Naive thymus-derived CD8-positive, alpha-beta T cell (primary cell): Measurements from ENCODE around the gene CDKL4. TPM values are rescaled to one million over a fixed set of nuclear protein-coding genes. Genes with fewer than 3 reads are reported as not detected.
"Not testable (repeated sequence)": the region's sequence is repeated elsewhere in the genome, so short reads cannot be mapped to it uniquely, and the experiment has no call there.

ENCODE experiments used
- ATAC-seq, 2 donors: fragments of 150-1000 bp; cut with Tn5 transposase in 1 of 2; sonication (Bioruptor Pico), chemical (Tn5 transposase) in 1 of 2; 1 replicate in 1 of 2; 2 replicates in 1 of 2; pipeline ENCODE4 v1.10.0; 2021; ENCODE audit warnings: mild to moderate bottlenecking in 2 of 2, moderate library complexity in 2 of 2
- POLR2A ChIA-PET: fragments of 350-600 bp; sonication (Branson Sonifier 250); formaldehyde crosslinking; loops from one replicate; lab custom pipeline; 2021; ENCODE audit warnings: antibody characterized with exemption; lab: Charles Lee
- DNase-seq, 10 donors: peaks; one replicate each; pipeline versions ENCODE4 v3.0.0 to v3.0.0-alpha.2; 2020 to 2022
- H3K27ac Mint-ChIP-seq, 10 donors: one replicate each; pipeline ENCODE4 v1.8.0; 2020 to 2022; ENCODE audit warnings: mild to moderate bottlenecking in 10 of 10, mixed read lengths in 10 of 10, moderate library complexity in 4 of 10, inconsistent platforms in 1 of 10
- H3K27me3 Mint-ChIP-seq, 5 donors: one replicate each; pipeline ENCODE4 v1.8.0; 2021 to 2022; ENCODE audit warnings: mixed read lengths in 5 of 5
- H3K36me3 Mint-ChIP-seq, 3 donors: one replicate each; pipeline ENCODE4 v1.8.0; 2020 to 2022; ENCODE audit warnings: mixed read lengths in 3 of 3, mild to moderate bottlenecking in 2 of 3, inconsistent platforms in 1 of 3
- H3K4me1 Mint-ChIP-seq, 4 donors: one replicate each; pipeline ENCODE4 v1.8.0; 2021 to 2022; ENCODE audit warnings: mixed read lengths in 4 of 4
- H3K4me3 Mint-ChIP-seq, 10 donors: one replicate each; pipeline ENCODE4 v1.8.0; 2020 to 2022; ENCODE audit warnings: mild to moderate bottlenecking in 10 of 10, mixed read lengths in 10 of 10, moderate library complexity in 6 of 10, inconsistent platforms in 1 of 10
- H3K9me3 Mint-ChIP-seq, 9 donors: one replicate each; pipeline ENCODE4 v1.8.0; 2020 to 2022; ENCODE audit warnings: mixed read lengths in 9 of 9, mild to moderate bottlenecking in 3 of 9, inconsistent platforms in 1 of 9, moderate library complexity in 1 of 9
- polyA plus RNA-seq, 3 donors: library from polyadenylated mRNA; unstranded; fragments of 300-500 nt; fragmentation: Illumina TruSeq; gene quantifications; one replicate each; pipeline ENCODE4 v1.2.3, GENCODE V29; 2021
- total RNA-seq, 8 experiments: library from RNA in 2 of 8; stranded (reverse) in 2 of 8; gene quantifications; one replicate each; pipeline ENCODE4 v1.2.3 and lab custom pipeline; 2021 to 2026

CDKL4 gene
- total and polyA plus RNA-seq, 5 experiments from 2014 or later: not detected

GRCh38 chr2:39256040-39256439 lies 12.3 kb upstream of the CDKL4 start:
- no peak for ATAC-seq
- peaks cover 31 to 68% (median 48%) of the 10 kb centered on the region in 3 donors for H3K36me3 Mint-ChIP-seq
- H3K9me3 Mint-ChIP-seq: peaks cover 0 to 4% (median 0%) of the 10 kb centered on the region in 9 donors
- H3K27me3 Mint-ChIP-seq: no peaks in the 10 kb centered on the region
- H3K4me3 Mint-ChIP-seq: no peak overlapping the region
- no peak for DNase-seq
- no peaks in the 10 kb centered on the region for H3K4me1 Mint-ChIP-seq
- POLR2A ChIA-PET: interaction anchor here (0.6 kb wide), 1 partner anchor 89 kb away, joined by 8 read pairs; no protein-coding TSS in a partner anchor
- H3K27ac Mint-ChIP-seq: no peak overlapping the region

GRCh38 chr2:39252888-39253518 lies 9.2 kb upstream of the CDKL4 start:
- Mint-ChIP-seq H3K9me3 (peaks cover 0 to 4% (median 0%) of the 10 kb centered on the region in 9 donors), H3K27me3 (no peaks in the 10 kb centered on the region), H3K27ac (peak overlapping the region in 1 of 10 donors; percentile 51), H3K36me3 (peaks cover 27 to 53% (median 40%) of the 10 kb centered on the region in 3 donors), H3K4me3 (no peak overlapping the region), H3K4me1 (peaks cover 0 to 3% (median 1%) of the 10 kb centered on the region in 4 donors)
- no peak for ATAC-seq
- no peak for DNase-seq
- POLR2A ChIA-PET: no interaction called here

DNA sequence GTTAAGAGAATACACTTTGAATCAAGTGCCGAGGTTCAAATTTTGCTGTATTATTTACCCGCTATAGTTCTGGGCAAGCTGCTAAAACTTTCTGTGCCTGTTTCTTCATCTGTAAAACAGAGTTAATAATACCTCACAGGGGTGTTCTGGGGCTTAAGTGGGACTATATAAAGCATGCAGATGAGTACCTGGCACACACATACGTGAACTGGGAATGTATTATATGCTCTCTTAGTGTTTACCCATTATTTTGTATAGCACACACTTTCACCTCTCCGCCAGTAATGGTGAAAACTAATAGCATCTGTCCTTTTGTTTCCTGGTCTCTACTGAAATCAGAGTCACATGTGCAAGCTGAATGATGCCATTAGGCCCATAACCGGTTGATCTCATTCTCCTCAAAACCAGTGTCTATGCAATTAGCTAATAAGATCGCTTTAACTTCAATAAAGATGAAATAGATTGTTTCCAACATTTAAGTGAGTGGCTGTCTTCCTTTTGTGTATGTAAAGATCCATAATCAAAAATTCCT lies 3.8 kb upstream of the CDKL4 start:
- Mint-ChIP-seq H3K4me1 (peaks cover 15 to 27% (median 19%) of the 10 kb centered on the region in 4 donors), H3K36me3 (peaks cover 11 to 17% (median 17%) of the 10 kb centered on the region in 3 donors), H3K9me3 (peaks cover 0 to 4% (median 0%) of the 10 kb centered on the region in 9 donors), H3K27me3 (no peaks in the 10 kb centered on the region), H3K4me3 (no peak overlapping the region), H3K27ac (no peak overlapping the region)
- DNase-seq: no peak
- no peak for ATAC-seq
- POLR2A ChIA-PET: no interaction called here

GRCh38 chr2:39246382-39246980 lies 2.7 kb upstream of the CDKL4 start:
- Mint-ChIP-seq H3K27ac (peak overlapping the region in 5 of 10 donors; percentile 6 to 76 (median 46)), H3K27me3 (no peaks in the 10 kb centered on the region), H3K4me3 (peak overlapping the region in 4 of 10 donors; percentile 4 to 61 (median 22)), H3K9me3 (peaks cover 0 to 3% (median 0%) of the 10 kb centered on the region in 9 donors), H3K4me1 (peaks cover 17 to 27% (median 19%) of the 10 kb centered on the region in 4 donors), H3K36me3 (peaks cover 5 to 9% (median 7%) of the 10 kb centered on the region in 3 donors)
- DNase-seq (no peak), ATAC-seq (no peak)
- POLR2A ChIA-PET: interaction anchor here (0.9 to 2.5 kb wide), 2 partner anchors 21 to 127 kb away, joined by 4 to 10 read pairs; partner anchors contain the start of gene SOS1

DNA sequence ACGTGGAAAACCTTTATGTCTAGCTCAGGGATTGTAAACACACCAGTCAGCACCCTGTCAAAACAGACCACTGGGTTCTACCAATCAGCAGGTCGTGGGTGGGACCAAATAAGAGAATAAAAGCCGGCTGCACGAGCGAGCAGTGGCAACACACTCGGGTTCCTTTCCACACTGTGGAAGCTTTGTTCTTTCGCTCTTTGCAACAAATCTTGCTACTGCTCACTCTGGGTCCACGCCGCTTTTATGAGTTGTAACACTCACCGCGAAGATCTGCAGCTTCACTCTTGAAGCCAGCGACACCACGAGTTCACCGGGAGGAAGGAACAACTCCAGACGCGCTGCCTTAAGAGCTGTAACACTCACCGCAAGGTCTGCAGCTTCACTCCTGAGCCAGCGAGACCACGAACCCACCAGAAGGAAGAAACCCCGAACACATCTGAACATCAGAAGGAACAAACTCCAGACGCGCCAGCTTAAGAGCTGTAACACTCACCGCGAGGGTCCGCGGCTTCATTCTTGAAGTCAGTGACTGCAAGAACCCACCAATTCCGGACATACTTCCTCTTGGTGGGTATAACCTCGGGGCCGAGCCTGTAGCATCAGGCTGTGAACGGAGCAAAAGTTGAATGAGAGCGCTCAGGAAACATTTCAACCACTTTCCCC lies 1.3 kb upstream of the CDKL4 start:
- Mint-ChIP-seq H3K4me1 (peaks cover 15 to 24% (median 19%) of the 10 kb centered on the region in 4 donors), H3K27ac (peak overlapping the region; percentile 68 to 88 (median 84)), H3K4me3 (peak overlapping the region; percentile 84 to 92 (median 90))
- ATAC-seq (peak; percentile 56 to 63), DNase-seq (peak in 7 of 10 donors; percentile 35 to 74 (median 49))
- not testable (repeated sequence) for H3K27me3 Mint-ChIP-seq, H3K9me3 Mint-ChIP-seq, H3K36me3 Mint-ChIP-seq
- POLR2A ChIA-PET: interaction anchor here (1.0 to 2.5 kb wide), 3 partner anchors 28 to 125 kb away, joined by 3 to 10 read pairs (median 4); partner anchors contain the start of gene SOS1

DNA sequence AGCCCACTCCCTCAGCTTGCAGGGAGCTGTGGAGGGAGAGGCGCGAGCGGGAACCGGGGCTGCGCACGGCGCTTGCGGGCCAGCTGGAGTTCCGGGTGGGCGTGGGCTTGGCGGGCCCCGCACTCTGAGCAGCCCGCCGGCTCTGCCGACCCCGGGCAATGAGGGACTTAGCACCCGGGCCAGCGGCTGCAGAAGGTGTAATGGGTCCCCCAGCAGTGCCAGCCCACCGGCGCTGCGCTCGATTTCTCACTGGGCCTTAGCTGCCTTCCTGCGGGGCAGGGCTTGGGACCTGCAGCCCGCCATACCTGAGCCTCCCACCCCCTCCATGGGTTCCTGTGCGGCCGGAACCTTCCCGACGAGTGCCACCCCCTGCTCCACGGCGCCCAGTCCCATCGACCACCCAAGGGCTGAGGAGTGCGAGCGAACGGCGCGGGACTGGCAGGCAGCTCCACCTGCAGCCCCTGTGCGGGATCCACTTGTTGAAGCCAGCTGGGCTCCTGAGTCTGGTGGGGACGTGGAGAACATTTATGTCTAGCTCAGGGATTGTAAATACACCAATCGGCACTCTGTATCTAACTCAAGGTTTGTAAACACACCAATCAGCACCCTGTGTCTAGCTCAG lies 582 bp upstream of the CDKL4 start:
- H3K27ac Mint-ChIP-seq: peak overlapping the region in 9 of 10 donors; percentile 68 to 88 (median 83)
- POLR2A ChIA-PET: interaction anchor here (1.0 to 2.5 kb wide), 3 partner anchors 27 to 124 kb away, joined by 3 to 10 read pairs (median 4); partner anchors contain the start of gene SOS1
- DNase-seq: peak in 1 of 10 donors; percentile 59
- H3K4me3 Mint-ChIP-seq: peak overlapping the region; percentile 84 to 92 (median 90)
- ATAC-seq, H3K36me3 Mint-ChIP-seq, H3K27me3 Mint-ChIP-seq, H3K9me3 Mint-ChIP-seq: not testable (repeated sequence)
- peaks cover 15 to 24% (median 19%) of the 10 kb centered on the region in 4 donors for H3K4me1 Mint-ChIP-seq

DNA sequence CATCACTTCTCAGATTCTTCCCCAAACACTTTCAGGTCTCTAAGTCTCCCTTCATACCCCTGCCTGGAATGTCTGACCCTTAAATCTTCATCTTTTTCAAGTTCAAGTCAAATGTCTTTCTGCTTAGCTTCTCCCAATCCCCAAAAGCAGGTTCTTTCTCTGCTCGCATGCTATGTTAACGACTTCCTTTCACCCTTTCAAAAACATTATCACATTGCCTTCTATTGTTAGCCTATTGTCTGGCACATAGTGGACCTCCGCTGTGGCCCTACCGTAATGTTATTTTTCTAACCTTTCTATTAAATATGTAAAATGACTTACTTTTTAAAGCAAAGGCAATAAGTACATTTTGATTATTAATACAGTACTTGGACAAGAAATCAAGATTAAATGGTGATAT lies 2.2 kb downstream of the CDKL4 start:
- POLR2A ChIA-PET: no interaction called here
- H3K4me3 Mint-ChIP-seq: no peak overlapping the region

GRCh38 chr2:39240758-39241157 lies 3.0 kb downstream of the CDKL4 start:
- no peak for ATAC-seq
- DNase-seq: no peak
- H3K36me3 Mint-ChIP-seq: peaks cover 0 to 15% (median 9%) of the 10 kb centered on the region in 3 donors
- no peaks in the 10 kb centered on the region for H3K27me3 Mint-ChIP-seq
- H3K4me3 Mint-ChIP-seq: no peak overlapping the region
- peaks cover 3 to 14% (median 9%) of the 10 kb centered on the region in 9 donors for H3K9me3 Mint-ChIP-seq
- H3K4me1 Mint-ChIP-seq: peaks cover 12 to 19% (median 14%) of the 10 kb centered on the region in 4 donors
- POLR2A ChIA-PET: interaction anchor here (0.7 kb wide), 1 partner anchor 223 kb away, joined by 3 read pairs; no protein-coding TSS in a partner anchor
- H3K27ac Mint-ChIP-seq: no peak overlapping the region

More for the DNA sequence above, 2.2 kb downstream of the CDKL4 start:
- Mint-ChIP-seq H3K4me1 (peaks cover 15 to 24% (median 19%) of the 10 kb centered on the region in 4 donors), H3K27ac (no peak overlapping the region), H3K36me3 (peaks cover 0 to 7% (median 4%) of the 10 kb centered on the region in 3 donors), H3K9me3 (peaks cover 0 to 5% (median 3%) of the 10 kb centered on the region in 9 donors), H3K27me3 (no peaks in the 10 kb centered on the region)
- ATAC-seq: no peak
- no peak for DNase-seq

GRCh38 chr2:39234754-39235153 lies 9.0 kb downstream of the CDKL4 start:
- Mint-ChIP-seq H3K36me3 (peaks cover 2 to 23% (median 12%) of the 10 kb centered on the region in 3 donors), H3K27ac (no peak overlapping the region), H3K4me1 (peaks cover 0 to 2% (median under 1%) of the 10 kb centered on the region in 4 donors), H3K27me3 (peaks cover 0 to 2% (median 0%) of the 10 kb centered on the region in 5 donors), H3K4me3 (no peak overlapping the region), H3K9me3 (peaks cover 6 to 22% (median 14%) of the 10 kb centered on the region in 9 donors)
- no peak for DNase-seq
- ATAC-seq: no peak
- POLR2A ChIA-PET: no interaction called here

DNA sequence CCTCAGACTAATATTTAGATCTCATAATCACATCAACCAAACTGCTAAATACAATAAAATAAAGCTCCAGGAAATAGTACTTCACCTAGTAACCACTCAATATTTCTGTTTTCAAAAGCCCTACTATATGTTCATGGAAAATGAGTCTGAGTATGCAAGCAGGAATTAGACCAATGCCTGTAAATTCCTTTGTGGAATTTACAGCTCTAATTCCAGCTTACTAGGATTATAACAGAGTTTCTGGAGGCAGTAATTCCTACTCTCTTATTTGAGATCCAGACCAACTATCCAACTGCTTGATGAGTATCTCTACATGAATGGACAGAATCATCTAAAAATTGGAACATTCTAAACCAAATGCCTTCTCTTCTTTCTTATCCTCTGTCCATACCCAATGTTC lies 11.6 kb downstream of the CDKL4 start:
- Mint-ChIP-seq H3K36me3 (peaks cover 2 to 22% (median 12%) of the 10 kb centered on the region in 3 donors), H3K27ac (no peak overlapping the region), H3K27me3 (peaks cover 0 to 2% (median 0%) of the 10 kb centered on the region in 5 donors), H3K4me1 (peaks cover 8 to 22% (median 17%) of the 10 kb centered on the region in 4 donors), H3K4me3 (no peak overlapping the region), H3K9me3 (peaks cover 6 to 22% (median 14%) of the 10 kb centered on the region in 9 donors)
- DNase-seq (no peak), ATAC-seq (no peak)
- POLR2A ChIA-PET: interaction anchor here (0.6 kb wide), 1 partner anchor 174 kb away, joined by 5 read pairs; no protein-coding TSS in a partner anchor

- Mint-ChIP-seq H3K4me3 (peak overlapping the region; percentile 69 to 88 (median 75)), H3K36me3 (no peaks in the 10 kb centered on the region), H3K9me3 (no peaks in the 10 kb centered on the region), H3K4me1 (peaks cover 9 to 23% (median 17%) of the 10 kb centered on the region in 4 donors), H3K27me3 (peaks cover 0 to 2% (median 0%) of the 10 kb centered on the region in 5 donors), H3K27ac (peak overlapping the region in 9 of 10 donors; percentile 23 to 83 (median 76))
- ATAC-seq (peak; percentile 52 to 54), DNase-seq (peak in 1 of 10 donors; percentile 21)
- POLR2A ChIA-PET: interaction anchor here (1.0 to 6.3 kb wide), 7 partner anchors 11 to 166 kb away, joined by 3 to 107 read pairs (median 6); partner anchors contain the start of gene SOS1
Measured at GRCh38 chr2:39228413-39229209, 15.2 kb downstream of the CDKL4 start.
